HG02759 (cell line): Measurements from ENCODE around the gene CTDSPL.

ENCODE experiments used
- ATAC-seq: cut with Tn5 transposase; IDR thresholded peaks from one replicate; pipeline ENCODE4 v1.9.1; 2021; ENCODE audit warnings: mild to moderate bottlenecking, moderate library complexity; ENCODE audit not compliant: unreplicated experiment

Gene CTDSPL

DNA sequence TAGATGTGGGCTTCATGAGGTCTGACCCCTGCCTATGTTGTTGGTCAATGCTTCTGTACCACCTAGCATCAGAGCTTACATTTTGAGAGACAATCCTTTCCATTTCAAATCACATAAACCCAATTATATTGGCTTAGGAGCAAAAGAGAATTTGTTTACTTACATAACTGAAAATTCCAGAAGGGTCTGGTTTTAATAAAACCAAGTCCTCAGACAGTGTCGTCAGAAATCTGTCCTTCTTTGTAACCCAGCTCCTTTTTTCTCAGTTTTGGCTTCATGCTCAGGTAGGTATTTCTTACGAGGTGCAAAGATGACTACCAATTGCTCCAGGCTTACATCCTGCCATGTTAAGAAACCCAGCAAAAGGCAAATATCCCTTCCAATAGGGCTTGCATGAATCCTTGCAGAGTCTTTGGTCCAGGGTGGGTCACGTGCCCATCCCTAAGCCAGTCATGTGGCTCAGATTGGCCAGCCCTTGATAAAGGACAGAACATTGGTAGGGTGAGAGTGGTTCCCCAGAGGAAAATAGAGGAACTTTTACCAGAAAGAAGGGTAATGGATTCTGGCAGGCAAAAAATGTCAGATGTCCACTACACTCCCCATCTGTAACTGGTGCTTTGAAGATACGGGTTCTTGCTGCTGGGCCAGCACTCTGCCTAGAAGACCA, 78.7 kb downstream of the CTDSPL start:
- no peak for ATAC-seq

DNA sequence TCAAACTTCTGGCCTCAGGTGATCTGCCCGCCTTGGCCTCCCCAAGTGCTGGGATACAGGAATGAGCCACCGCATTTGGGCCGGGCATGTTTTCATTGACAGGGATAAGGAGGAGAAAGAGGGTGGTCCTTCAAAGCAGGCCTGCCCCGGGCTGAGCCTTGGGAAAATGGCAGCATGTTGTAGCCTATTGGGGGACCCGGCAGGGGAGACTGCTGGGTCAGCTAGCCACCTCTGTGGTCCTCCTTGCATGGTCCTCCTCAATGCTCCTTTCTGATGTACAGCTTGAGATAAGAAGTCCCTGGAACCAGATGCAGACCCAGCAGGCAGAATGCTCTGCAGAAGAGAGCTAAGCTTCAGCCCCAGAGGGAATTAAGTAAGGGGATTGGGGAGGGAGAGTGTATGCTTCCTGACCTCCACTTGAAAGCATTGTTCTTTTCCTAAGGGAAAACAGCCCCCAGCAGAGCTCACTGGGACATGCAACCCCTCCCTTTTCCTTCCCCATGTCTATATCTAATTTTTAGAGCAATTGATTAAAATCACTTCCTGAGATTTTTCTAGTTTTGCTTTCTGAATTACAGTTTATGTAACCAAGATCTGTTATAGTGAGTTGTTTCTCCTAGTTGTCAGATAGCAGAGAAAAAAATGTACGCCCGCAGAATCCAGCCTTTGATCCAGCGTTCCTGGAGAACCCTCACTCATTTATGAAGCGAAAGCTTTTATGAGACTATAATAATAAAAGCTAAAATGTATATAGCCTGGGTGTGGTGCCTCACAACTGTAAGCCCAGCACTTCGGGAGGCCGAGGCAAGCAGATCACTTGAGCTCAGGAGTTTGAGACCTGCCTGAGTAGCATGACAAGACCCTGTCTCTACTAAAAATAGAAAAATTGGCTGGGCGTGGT, 80.2 kb downstream of the CTDSPL start:
- ATAC-seq, result no peak

GRCh38 chr3:37942646-37943045, 81.0 kb downstream of the CTDSPL start:
- ATAC-seq, result no peak

- no peak for ATAC-seq
Measured at GRCh38 chr3:37943126-37943525, 81.4 kb downstream of the CTDSPL start.

- ATAC-seq, result no peak
Measured at GRCh38 chr3:37943631-37944314, 82.1 kb downstream of the CTDSPL start.

DNA sequence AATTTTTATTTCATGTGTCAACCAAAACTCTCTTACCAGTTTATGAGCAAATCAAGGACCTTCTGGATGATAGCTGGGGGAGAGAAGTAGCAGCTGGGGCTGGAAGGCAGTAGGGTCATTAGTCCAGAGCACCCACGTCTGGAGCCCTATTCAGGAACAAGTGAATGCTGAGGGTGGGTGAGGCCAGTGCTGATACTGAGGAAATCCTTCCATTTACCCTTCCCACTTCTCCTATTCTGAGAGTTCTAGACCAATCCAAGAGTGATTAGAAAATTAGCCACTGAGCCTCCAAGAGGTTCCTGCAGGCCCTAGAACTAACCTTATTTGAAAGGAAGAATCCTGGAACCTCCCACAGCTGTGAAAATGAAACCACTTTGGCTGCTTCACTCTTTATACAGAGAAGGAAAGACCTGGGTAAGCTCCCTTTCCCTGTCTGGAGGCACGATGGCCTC, 82.7 kb downstream of the CTDSPL start:
- no peak for ATAC-seq

DNA sequence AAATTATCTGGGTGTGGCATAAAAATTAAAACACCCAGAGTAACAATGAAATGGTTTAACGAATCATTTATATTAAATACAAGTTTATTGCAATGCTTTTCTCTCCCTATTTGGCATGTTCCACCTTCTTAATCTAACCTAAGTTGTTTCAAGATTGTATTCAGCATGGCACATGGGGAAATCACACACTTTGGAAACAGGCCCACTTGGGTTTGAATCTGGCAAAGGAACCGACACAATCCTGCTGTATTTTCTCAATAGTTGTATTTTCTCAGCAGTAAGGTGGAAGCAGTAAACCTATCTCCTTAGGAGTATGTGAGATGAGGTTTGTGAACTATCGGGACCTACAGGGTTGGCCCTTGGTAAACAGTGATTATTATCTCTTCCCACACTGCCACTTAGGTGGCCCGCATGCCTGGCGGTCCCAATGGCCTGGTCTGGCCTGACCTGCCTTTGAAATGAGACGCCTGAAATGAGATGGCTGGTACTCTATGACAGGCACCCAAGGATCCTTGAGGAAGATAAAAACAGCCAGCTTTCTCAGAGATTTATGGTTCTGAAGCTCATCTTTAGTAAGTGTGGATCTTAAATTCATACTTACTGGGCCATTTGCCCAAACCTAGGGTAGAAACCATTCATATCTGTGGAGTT, 83.6 kb downstream of the CTDSPL start:
- ATAC-seq, result no peak

- ATAC-seq, result no peak
Measured at GRCh38 chr3:37945807-37946530, 84.3 kb downstream of the CTDSPL start.

GRCh38 chr3:37946531-37946889, 84.8 kb downstream of the CTDSPL start:
- no peak for ATAC-seq

DNA sequence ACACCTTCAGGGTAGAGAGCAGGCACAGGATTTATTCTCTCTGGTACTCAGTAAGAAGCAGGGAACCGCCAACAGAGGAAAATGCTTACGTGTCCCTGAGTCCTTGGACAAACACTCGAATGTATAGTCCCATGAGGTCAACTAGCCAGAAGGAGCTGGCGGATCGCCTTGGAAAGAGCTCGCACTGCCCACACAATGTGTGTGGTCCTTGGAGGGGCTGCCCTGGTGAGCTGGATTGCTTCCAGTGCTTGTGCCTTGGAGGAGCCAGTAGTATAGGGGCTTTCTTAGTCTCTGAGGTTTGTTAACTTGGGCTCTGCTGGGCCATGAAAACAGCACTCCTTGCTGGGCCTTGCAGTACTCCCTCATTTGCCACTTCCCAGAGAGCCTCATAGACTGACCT, 88.2 kb downstream of the CTDSPL start:
- no peak for ATAC-seq

DNA sequence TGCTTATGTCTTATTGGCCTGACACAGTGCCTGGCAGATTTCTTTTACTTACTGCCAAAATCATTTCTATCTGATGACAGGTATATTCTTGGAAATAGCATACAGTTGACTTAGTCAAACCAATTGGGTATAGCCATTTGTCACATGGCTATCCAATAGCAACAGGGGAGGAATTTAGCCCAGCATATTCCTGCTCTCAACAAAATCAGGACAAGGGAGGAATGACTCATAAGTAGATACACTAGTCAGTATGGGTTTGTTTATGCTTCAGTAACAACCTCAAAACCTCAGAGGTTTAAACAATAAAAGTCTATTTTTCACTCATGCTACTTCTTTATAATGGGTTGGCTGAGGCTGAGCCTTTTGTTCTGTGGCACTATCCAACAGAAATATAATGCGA, 90.9 kb downstream of the CTDSPL start:
- no peak for ATAC-seq

DNA sequence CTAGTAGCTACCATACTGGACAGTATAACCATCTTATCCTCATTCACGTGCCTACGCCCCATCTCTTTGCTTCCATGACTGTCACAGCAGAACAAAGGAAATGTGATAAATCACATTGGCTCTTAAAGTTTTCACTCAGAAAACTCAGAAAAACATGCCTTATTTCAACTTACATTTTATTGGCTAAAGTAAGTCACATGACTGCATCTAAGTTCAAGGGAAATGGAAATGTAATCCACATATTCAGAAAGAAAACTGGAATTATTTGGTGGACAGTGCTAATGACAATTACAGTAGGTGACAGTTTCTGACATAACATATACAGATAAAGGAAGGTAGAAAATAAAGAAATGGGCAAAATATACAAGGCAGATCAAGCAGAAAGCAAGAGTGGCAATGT, 91.5 kb downstream of the CTDSPL start:
- ATAC-seq, result no peak

- ATAC-seq, result no peak
Measured at GRCh38 chr3:37953707-37954394, 92.2 kb downstream of the CTDSPL start.

GRCh38 chr3:37954881-37955280, 93.2 kb downstream of the CTDSPL start:
- ATAC-seq, result no peak

DNA sequence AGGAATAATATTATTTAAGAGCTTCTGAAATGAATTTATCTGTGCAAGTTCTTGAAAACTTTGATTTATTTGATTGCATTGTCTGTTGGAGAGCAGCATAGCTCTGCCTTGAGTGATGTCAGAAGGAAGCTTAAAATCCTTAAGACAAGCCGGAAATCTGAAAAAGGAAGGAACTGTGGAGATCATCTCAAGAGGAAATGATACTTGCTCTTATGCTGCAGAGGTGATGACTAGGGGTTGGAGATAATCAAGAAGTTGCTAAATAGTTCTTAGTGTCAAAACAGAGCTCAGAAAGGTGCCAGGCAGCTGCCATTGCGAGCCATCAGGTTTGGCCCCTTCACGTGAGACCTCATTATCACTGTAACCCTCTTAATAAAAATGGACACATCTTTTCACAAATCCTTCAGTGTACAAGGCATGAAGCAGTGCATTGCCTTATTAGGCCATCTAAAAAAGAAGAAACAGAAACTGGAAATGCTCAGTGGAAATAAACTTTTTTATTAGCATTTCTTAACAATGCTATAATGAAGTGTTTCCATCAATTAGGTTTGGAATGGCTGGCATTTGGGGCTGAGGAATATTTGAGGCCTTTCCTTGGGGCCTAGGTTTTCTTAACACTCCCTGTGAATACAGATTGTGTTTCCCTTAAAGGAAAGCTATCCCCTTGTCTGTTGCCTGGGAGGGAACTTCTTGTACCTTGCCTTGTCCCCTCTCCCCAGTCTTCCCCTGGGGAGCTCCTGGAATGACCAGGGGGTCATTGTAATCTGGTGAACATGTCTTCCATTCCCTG, 94.4 kb downstream of the CTDSPL start:
- ATAC-seq, result no peak

DNA sequence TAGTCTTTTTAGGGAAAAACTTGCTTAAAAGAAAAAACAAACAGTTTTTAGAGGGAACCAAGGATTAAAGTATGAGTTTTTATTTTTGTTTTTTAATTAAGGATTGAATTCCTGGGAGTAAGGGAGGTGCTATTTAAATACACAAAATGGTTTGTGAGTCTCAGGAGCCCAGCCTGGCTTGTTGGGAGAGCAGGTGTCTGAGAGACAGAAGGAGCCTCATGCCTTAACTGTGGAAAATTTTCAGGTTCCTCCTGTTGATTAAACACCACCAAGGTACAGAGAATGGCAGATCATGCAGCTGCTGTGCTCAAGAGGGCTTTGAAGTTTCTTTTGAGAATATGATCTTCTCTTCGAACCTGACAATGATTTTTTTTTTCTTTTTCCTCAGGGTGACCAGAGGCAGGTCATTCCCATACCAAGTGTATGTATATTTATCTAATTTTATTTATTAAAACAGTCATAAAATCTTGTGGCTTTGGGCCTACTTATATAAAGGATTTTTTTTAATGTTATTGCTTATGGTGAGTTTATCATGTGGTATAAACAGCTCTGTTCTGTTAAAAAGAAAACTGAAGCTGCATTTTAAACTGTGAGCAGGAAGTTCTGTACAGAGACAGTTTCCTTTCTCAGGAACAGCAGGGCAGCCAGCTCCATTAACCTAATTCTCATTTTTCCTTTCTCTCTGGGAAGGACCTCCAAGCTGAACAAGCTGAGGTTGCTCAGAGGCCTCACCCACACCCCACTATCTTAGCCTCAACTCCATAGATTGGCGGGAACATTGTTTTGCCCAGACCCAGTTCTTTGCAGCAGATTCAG, 95.3 kb downstream of the CTDSPL start:
- ATAC-seq, result no peak

GRCh38 chr3:37957539-37957936, 95.9 kb downstream of the CTDSPL start:
- no peak for ATAC-seq
